NCI-H187 treated with DMSO at 0.1 percent for 48 hours (cell line): ENCODE data around the gene RNF113B.

Source experiments
- DNase-seq: peaks from one replicate; lab custom pipeline; 2025; lab: John Stamatoyannopoulos, UW

RNF113B gene

GRCh38 chr13:98176777-98177608 lies at the start of gene RNF113B:
TSS of gene RNF113B (minus strand) at chr13:98177269. CDS start at chr13:98177236, 33 bp downstream.
- DNase-seq = no peak

- no peak for DNase-seq
Observed at GRCh38 chr13:98226496-98226895, 49.4 kb upstream of the RNF113B start.

GRCh38 chr13:98225036-98225940 lies 48.2 kb upstream of the RNF113B start:
- DNase-seq = no peak

GRCh38 chr13:98224557-98224956 lies 47.5 kb upstream of the RNF113B start:
- no peak for DNase-seq

GRCh38 chr13:98223741-98224140 lies 46.7 kb upstream of the RNF113B start:
- DNase-seq = no peak

GRCh38 chr13:98222816-98223215 lies 45.7 kb upstream of the RNF113B start:
- no peak for DNase-seq

GRCh38 chr13:98222081-98222554 lies 45.0 kb upstream of the RNF113B start:
- no peak for DNase-seq

- DNase-seq = peak; percentile 90
Observed at GRCh38 chr13:98221234-98221633, 44.2 kb upstream of the RNF113B start.

- DNase-seq = no peak
Observed at GRCh38 chr13:98220271-98220791, 43.3 kb upstream of the RNF113B start.

GRCh38 chr13:98219685-98220084 lies 42.6 kb upstream of the RNF113B start:
- DNase-seq = no peak

- no peak for DNase-seq
Observed at GRCh38 chr13:98217597-98217996, 40.5 kb upstream of the RNF113B start.

- DNase-seq = no peak
Observed at GRCh38 chr13:98216711-98217285, 39.7 kb upstream of the RNF113B start.

GRCh38 chr13:98216135-98216565 lies 39.1 kb upstream of the RNF113B start:
- DNase-seq = no peak

GRCh38 chr13:98215508-98215907 lies 38.4 kb upstream of the RNF113B start:
- no peak for DNase-seq

- no peak for DNase-seq
Observed at GRCh38 chr13:98214707-98215106, 37.6 kb upstream of the RNF113B start.

GRCh38 chr13:98214008-98214643 lies 37.1 kb upstream of the RNF113B start:
- no peak for DNase-seq

GRCh38 chr13:98213354-98213753 lies 36.3 kb upstream of the RNF113B start:
- DNase-seq = no peak

GRCh38 chr13:98212763-98213162 lies 35.7 kb upstream of the RNF113B start:
- DNase-seq = no peak

GRCh38 chr13:98208606-98209005 lies 31.5 kb upstream of the RNF113B start:
- DNase-seq = no peak

GRCh38 chr13:98207416-98207815 lies 30.3 kb upstream of the RNF113B start:
- no peak for DNase-seq

- DNase-seq = no peak
Observed at GRCh38 chr13:98206946-98207345, 29.9 kb upstream of the RNF113B start.

- no peak for DNase-seq
Observed at GRCh38 chr13:98204546-98204945, 27.5 kb upstream of the RNF113B start.
